Raji (cell line): ENCODE results near the gene KIAA2012.

Source experiments
- POLR2A ChIP-seq: IDR thresholded peaks from 2 replicates; pipeline ENCODE4 v1.6.1; 2011; ENCODE audit warnings: low read depth, low read length, control low read depth; ENCODE audit not compliant: insufficient read depth

KIAA2012 gene

GRCh38 chr2:202161151-202161835, 88.2 kb downstream of the KIAA2012 start:
- TF ChIP-seq POLR2A, result no peak

DNA sequence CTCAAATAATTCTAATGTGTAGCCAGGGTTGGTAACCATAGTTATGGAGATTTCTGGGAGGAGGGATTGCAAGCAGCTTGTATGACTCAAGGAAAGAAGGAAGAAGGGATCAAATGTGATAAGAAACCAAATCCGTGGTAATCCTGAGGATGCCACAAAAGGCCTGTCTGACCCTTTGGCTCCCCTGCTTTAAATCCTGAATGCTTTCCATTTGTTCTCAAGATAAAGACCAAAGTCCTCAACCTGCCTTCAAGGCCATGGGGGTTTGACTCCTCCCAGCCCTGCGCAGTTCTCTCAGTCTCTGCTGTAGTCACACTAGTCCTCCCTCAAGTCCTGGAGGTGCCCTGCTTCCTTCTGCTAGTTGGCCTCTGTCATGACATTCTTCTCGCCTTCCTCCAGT, 91.4 kb downstream of the KIAA2012 start:
- no peak for TF ChIP-seq POLR2A

GRCh38 chr2:202165208-202165607, 92.2 kb downstream of the KIAA2012 start:
- no peak for TF ChIP-seq POLR2A

DNA sequence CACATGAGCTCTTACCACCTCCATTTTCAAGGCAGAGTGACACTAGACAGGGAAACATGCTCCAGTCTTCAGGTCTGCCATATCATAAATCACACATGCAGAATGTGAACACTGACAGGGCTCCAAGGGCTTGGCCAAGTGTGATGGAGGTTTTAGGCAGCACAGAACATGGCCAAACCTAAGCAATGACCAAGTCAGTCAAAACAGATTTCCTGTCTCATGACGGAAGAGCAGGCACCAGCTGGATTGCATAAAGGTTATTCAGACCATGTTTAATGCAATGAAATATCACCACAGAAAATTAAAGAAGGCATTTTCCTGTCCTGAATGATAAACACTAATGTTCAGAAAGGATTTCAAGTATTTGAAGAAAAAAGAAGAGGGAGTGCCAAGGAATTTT, 92.9 kb downstream of the KIAA2012 start:
- no peak for TF ChIP-seq POLR2A

DNA sequence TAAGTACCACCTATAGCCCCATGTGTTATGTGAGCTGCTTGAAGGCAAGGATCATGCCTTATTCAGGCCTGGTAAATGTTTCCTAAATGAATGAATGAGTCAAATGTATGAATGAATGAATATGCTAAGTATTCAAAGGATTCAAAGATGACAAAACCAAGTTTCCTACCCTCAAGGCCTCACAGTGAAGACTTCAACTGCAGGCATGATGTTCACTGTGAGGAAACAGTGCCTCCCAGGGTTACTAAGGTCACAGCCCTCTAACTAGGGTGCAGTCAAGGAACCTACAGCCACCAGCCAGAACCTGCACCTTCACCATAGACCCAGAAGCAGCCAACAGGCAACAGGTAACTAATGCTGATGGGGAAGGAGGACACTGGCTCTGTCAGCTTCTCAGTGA, 96.1 kb downstream of the KIAA2012 start:
- TF ChIP-seq POLR2A, result no peak

DNA sequence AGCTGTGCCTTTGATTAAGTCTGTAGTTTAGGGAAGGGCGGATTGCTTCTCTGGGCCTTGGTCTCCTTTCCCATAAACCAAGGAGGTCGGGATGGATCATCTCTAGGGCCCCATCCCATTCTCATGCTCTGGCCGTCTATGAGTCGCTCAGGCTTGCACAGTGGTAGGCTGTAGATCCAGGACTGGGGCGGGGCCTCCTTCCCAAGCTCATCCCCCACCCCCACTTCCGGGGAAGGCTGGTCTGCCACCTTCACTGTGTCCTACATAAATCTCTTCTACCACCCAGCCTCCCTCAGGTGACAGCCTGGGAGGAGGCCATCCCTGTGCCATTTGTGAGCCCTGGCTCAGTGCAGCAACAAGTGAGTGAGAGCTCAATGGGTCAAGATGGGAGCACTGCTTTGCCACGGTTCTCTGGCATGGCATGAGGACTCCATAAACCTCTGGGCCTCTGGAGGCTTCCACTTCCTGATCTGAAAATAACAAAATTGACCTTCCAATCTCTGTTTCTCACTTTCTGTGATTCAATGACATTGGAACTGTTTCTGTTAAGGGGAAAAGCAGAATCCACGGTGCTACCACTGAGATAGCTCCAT, 96.9 kb downstream of the KIAA2012 start:
- TF ChIP-seq POLR2A, result no peak

GRCh38 chr2:202171241-202171825, 98.3 kb downstream of the KIAA2012 start:
- no peak for TF ChIP-seq POLR2A

DNA sequence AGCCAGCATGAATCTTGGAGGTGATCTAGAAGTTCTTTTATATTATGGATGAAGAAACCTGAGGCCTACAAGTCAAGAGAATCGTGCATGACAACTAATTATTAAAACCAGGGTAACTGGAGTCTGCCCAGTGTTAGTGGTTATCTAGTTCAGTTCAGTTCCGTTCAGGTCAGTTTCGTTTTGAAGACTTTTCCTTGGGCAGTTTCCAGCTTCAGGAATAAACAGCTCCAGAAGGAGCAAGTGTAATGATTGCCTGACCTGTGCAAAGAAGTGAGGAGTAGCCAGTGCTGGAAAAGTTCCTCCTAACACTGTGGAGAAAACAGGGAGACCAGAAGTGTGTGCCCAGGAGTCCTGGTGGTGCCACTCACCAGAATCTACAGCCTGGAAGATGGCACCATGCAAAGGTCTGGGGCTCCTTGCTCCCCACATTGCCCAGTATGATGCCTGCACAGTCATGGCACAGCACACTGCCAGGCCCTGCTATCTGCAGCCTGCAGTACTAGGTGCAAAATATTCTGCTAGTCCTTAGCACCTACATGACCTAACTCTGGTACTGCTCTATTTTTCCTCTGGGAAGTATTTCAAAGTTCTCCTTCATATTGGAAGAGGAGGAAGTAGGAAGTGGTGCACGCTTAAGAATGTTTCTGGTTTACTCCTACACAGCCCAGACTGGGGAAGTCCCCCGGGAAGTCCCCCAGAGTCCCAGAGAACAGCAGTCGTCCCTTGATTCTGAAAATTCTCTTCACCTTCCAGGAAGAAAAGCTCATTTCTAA, 99.6 kb downstream of the KIAA2012 start:
- TF ChIP-seq POLR2A, result no peak

DNA sequence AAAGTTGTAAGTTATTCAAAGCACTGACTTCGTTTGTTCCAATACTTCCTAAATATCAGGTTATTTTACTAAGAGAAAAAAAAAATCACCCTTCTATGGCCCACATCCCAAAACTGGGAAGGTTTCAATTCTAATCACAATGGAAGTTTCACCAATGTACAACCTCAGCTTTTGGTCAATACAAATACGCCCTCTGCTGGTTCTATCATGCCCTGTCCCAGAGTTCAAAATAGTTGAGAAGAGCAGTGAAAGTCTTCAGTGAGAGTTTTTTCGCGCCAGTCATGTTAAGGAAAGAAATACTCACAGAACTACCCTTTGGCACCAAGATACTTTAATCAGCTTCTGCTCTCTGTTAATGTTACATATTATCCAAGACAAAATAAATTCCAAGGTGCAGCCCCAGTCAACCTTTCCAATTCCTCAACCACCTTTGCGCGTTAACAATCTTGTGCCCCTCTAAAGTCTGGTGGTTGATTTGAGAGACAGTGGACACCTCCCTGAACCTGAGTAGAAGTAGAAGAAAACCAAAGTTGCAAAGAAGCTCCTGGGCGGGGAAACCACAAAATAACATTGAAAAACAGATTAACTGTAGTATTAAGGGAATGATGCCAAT, 105.4 kb downstream of the KIAA2012 start:
- no peak for TF ChIP-seq POLR2A

- TF ChIP-seq POLR2A, result no peak
Measured at GRCh38 chr2:202184557-202184956, 111.5 kb downstream of the KIAA2012 start.

DNA sequence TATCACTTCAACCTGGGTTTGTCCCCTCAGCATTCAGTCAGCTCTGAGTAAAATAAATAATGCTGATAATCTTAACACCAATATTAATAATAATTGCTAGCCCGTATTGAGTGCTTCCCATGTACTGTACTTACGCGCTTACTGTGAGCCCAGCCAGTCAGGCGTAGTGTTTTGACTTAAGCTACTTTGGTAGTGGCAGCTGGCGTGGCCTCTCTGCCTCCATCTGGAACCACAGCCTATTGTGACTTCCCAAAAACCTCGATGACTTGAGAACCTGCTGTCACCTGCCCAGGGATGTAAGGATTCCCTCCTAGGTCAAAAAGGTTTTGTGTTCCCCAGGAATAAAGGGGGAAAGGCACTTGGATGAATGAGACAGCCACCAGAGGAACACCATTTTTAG, 112.1 kb downstream of the KIAA2012 start:
- no peak for TF ChIP-seq POLR2A

DNA sequence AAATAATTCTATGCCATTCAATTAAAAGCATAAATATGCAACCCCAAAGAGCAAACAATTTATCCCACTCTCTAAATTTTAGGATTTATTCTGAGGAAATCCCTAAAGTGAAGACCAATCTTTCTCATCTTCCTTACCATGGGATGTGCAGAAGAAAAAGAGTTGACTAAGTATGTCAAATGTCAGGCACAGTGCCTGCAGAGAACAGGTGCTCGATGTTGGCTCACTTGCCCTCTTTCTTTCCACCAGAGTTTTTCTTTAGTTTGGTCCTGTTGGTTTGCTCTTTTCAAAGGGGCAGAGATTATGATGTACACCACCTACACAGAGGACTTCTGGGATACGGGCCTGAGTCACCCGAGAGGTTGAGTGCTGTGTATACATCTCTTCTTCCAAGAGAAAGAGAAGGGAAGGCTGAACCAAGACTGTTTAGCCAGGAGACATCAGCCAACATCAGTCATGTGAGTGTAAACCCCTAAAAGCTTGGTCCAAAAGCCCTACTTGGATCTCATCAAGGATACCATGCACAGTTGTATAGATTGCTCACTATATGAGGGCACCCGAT, 113.7 kb downstream of the KIAA2012 start:
- TF ChIP-seq POLR2A, result no peak

DNA sequence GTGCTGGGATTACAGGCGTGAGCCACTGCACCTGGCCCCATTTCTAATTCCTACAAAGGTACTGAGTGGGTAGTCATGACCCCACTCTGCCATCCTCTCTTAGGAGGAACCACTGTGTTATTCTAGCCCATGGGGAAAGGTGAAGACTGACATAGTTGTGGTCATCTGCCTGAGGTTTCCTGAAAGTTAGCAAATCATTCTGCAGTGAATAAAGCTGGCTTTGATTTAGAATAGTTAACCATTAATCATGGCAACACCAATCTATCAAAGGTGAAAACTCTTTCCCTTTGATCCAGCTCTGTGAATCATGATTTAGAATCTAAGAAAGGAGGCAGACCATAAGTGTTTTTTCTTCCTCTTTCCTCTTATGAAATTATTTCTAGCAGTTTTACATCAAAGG, 114.5 kb downstream of the KIAA2012 start:
- no peak for TF ChIP-seq POLR2A

DNA sequence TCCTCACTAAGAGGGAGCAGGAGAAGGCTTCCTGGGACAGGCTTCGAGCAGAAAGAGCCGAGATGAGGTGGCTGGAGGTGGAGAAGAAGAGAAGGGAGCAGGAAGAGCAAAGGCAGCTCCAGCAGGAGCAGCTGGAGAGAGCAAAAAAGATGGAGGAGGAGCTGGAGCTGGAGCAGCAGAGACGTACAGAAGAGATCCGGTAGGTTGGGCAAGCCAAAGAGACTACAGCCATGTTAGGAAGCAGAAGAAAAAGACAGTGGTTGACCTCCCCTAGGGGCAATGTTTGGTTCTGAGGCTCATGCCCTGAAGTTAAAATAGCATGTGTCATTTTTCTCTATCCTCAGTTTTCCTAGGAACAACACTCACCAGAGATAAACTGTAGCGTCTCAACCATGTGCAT, 120.2 kb downstream of the KIAA2012 start:
- TF ChIP-seq POLR2A, result no peak

DNA sequence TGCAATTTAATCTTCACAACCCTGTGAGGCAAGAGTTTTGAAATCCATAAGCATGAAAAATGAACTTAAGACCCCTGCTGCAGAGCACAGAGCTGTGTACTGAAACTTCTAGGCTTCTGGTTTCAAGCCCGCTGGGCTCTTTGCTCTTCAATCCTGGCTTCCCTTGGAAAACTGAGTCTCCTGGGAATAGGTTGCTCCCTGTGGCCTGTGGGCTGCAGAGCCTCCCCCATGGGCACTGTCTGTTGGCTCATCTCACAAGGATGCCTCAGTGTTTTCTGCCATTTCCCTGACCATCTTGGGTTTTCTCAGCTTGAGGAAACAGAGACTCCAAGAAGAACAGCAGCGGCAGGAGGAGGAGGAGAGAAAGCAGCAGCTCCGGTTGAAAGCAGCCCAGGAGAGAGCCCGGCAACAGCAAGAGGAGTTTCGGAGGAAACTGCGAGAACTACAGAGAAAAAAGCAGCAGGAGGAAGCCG, 120.9 kb downstream of the KIAA2012 start:
- no peak for TF ChIP-seq POLR2A
